HG03571 (cell line): ENCODE data around the gene SLC2A8.

Experiments
- ATAC-seq: cut with Tn5 transposase; IDR thresholded peaks from one replicate; pipeline ENCODE4 v1.9.1; 2021; ENCODE audit not compliant: unreplicated experiment

The SLC2A8 gene, protein sequence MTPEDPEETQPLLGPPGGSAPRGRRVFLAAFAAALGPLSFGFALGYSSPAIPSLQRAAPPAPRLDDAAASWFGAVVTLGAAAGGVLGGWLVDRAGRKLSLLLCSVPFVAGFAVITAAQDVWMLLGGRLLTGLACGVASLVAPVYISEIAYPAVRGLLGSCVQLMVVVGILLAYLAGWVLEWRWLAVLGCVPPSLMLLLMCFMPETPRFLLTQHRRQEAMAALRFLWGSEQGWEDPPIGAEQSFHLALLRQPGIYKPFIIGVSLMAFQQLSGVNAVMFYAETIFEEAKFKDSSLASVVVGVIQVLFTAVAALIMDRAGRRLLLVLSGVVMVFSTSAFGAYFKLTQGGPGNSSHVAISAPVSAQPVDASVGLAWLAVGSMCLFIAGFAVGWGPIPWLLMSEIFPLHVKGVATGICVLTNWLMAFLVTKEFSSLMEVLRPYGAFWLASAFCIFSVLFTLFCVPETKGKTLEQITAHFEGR

GRCh38 chr9:127396808-127397645 lies at the start of gene SLC2A8:
TSS of gene SLC2A8 (plus strand) at chr9:127397169. CDS start at chr9:127397231, 62 bp downstream.
- peak; percentile 90 for ATAC-seq

GRCh38 chr9:127347831-127348776 lies 48.9 kb upstream of the SLC2A8 start:
- no peak for ATAC-seq

DNA sequence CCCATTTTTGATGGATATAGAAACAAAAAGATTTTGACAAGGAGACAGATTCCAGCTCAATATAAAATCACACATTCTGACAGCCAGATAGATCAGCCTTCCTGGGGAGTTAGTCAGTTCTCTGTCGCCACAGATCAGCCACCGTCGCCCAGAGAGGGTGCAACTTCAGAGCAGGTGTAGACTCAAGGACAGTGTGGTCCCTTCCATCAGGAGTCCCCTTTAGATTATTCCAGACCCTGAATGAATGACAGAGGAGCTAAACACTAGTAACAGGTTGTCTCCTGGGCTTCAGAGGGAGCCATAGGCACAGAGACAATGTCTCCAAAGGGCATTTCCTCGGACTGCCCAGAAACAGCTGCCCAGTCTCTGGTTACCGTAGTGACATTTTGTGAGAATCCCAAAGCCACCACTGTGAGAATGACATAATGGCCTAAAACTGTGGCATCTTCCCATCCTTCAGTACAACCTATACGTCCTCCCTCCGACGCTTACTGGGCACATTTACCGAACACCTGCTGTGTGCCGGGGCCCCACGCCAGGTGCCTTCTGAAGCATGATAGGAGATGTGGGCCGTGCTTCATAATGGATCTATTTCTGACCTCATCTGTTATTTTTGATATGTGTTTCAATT lies 47.4 kb upstream of the SLC2A8 start:
- no peak for ATAC-seq

GRCh38 chr9:127351182-127352166 lies 45.5 kb upstream of the SLC2A8 start:
- no peak for ATAC-seq

GRCh38 chr9:127353882-127354281 lies 43.1 kb upstream of the SLC2A8 start:
- no peak for ATAC-seq

GRCh38 chr9:127356906-127357305 lies 40.1 kb upstream of the SLC2A8 start:
- ATAC-seq: no peak

- no peak for ATAC-seq
Measured at GRCh38 chr9:127358023-127358535, 38.9 kb upstream of the SLC2A8 start.

DNA sequence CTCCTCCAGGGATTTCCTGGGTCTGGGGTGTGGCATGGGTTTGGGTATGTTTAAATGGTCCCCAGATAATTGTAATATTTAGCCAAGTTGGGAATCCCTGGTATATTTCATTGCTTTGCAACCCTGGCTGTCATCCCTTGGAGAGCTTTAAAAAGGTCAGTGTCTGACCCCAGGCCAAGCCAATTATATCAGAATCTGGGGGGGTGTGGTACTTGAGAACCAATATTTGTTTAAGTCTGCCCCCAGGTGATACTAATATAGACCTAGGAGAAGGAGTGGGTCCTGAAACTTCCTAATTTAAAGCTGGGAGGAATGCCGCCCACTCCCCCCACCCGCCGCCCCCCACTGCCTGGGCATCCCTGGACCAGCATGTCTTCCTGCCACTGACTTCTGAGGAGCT lies 38.2 kb upstream of the SLC2A8 start:
- ATAC-seq: no peak

- no peak for ATAC-seq
Measured at GRCh38 chr9:127360250-127360649, 36.7 kb upstream of the SLC2A8 start.

DNA sequence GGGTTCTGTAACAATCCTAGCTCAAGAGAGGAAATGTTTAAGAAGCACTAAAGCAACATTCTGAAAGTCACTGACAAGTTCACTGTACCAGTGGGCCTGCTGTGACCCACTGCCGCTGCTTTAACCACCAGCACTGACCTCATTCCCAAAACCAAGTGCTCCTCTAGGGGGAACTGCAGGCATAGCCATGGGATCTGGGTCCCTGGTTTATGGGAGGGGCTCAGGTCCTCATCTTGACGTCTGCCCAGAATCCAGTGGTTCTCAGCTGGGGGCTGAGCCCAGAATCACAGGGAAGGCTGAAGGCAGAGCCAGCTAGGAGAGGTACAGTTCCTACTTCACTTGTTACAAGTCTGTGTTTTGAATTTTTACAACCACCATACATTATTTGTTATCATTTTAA lies 36.1 kb upstream of the SLC2A8 start:
- ATAC-seq: no peak

- no peak for ATAC-seq
Measured at GRCh38 chr9:127361561-127361960, 35.4 kb upstream of the SLC2A8 start.

DNA sequence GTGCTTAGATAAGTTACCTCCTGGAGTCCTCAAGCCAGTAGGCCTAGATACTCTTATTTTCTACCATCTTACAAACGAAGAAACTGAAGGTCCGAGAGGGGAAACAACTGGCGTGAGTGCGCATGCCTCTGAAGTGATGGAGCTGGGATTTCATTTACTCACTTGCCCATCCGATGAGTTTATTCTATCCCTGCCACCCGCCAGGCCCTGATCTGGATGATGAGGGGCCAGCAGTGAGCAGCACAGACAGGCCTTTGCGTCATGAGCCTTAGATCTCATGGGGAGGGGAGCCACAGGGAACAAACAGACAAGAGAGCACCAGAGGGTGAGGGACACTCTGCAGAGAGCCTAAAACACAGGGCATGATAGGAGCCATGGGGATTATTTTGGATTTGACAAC lies 34.1 kb upstream of the SLC2A8 start:
- no peak for ATAC-seq

- ATAC-seq: no peak
Measured at GRCh38 chr9:127365461-127365860, 31.5 kb upstream of the SLC2A8 start.

DNA sequence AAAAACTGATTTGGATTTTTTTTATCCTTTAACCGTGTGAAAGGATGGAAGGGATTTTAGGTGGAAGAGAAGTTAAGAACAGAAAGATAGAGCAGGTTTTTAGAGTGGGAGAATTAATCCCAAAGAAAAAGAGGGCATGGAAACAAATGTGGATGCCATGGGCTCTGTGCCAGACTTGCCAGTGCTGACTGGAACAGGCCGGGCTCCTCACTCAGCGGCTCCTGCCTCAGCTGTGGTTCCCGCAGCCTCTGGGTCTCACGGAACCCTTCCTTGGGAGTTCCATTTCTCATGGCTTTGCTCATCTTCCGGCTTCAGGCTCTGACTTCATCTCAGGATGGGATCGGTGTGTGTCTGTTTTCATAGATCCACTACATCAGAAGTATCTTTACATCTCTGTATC lies 30.4 kb upstream of the SLC2A8 start:
- ATAC-seq: no peak

DNA sequence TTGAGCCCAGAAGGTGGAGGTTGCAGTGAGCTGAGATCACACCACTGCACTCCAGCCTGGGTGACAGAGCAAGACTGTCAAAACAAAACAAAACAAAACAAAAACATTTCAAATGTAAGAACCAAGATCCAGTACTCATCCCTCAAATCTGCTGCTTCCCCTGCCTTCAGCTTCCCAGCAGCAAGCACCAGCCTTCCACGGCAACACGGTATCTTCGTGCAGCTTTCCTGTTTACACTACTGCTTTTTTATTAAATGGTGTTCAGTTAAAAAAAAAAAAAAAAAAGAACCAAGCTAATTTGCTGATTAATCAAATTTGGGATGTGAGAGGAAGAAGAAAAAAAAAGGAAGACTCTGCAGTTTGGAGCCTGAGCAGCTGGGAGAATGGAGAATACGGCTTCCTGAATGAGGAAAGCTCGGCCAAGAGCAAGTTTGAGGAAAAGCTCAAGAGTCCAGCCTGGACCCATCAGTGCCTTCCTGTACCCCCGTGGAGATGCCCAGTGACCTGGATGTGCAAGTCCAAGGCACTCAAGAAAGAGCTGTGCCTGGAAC lies 28.0 kb upstream of the SLC2A8 start:
- no peak for ATAC-seq

- no peak for ATAC-seq
Measured at GRCh38 chr9:127369428-127369827, 27.5 kb upstream of the SLC2A8 start.

GRCh38 chr9:127370147-127370579 lies 26.8 kb upstream of the SLC2A8 start:
- no peak for ATAC-seq
